ENCODE data around the gene TAS1R3.

Gene TAS1R3

GRCh38 chr1:1371746-1372711 lies 40.9 kb downstream of the TAS1R3 start:
- DNase-seq (ENCODE audit: low read depth): peak; percentile 78

DNA sequence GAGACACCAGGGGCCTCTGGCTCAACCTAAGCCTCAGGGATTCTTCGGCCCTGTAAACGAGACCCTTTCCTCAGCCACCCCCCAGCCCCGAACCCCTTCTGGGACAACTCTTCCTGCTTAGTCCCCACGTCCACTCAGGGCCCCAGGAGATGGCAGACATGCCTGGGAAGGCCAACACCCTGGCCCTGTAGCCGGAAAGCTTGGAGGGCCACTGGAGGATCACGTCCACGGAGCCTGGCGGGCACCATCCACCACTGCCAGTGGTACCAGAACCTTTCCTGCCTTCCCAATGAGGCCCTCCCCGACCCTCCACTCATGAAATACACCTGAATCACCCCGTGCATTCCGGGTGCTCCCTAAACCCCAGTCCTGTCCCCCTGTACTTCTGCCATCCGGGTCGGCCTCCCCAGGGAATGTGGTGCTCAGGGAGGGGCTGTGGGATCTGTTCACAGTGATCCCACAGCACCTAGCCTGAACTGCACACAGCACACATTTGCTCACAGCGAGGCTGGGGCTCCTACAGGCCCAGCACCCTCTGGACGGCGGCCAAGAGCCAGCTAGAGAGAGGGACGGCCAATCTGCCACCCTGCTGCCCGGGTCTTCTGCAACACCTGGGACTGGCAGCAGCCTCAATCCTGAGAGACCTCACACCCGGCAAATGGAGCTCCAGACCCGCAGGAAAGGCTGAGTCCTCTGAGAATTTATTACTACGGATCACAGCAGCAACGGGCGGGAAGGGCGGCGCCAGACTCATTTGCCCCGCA lies 42.2 kb downstream of the TAS1R3 start:
- DNase-seq (ENCODE audit: low read depth): no peak

DNA sequence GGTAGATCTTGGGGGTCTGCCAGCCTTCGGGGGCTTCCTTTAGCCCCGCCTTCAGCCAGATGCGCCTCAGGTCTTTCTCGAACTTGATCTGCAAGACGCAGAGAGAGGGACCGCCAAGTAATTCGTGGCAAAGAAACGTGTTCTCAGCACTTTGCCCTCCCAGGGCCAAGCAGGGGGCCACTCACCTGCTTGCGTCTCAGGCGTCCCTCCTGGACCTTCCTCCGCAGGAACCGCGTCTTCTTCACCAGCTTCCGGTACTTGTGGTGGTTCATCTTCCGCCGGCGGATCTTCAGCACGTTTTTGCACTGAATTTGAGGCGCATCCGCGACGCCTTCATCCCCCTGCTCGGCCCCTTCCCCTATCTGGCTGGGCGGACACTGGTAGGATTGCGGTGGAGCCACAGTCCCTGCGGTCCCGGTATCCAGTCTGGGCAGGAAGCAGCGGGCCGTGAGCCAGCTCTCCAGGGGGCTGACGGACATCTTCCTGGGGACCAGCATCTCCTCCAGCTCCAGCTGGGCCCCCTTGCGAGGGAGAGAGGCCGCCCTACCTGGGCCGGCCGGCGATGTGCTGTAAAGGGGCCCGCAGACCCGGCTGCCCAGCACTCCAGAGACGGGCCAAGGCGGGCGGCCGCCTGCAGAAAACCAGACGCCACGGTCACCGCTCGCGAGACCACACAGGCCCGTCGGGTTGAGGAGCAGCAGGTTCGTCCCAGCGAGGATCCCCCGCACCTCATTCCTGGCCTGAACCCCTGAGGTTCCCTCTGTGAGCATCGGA lies 42.9 kb downstream of the TAS1R3 start:
- DNase-seq (ENCODE audit: low read depth): no peak

DNA sequence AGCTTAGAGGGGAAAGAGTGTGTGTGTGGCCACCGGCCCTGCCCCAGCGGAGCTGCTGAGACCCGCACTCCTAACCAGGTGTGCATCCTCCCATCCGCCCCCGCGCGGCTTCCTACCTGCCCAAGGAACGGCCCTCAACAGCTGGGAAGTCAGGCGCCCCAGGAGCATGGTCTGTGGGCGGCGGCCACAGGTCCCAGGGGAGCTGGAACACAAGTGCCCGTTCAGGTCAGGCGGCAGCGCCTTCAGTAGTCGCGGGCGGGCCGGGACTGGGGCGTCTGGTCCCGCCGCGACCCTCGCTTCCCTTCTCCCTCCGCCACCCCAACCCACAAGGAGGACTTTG lies 43.5 kb downstream of the TAS1R3 start:
- DNase-seq (ENCODE audit: low read depth): no peak

GRCh38 chr1:1374929-1375662 lies 44.0 kb downstream of the TAS1R3 start, which contains the start of gene AURKAIP1:
Gene AURKAIP1 (minus strand): TSS chr1:1375207. CDS start chr1:1374756, 451 bp downstream.
- DNase-seq (ENCODE audit: low read depth): peak; percentile 92

DNA sequence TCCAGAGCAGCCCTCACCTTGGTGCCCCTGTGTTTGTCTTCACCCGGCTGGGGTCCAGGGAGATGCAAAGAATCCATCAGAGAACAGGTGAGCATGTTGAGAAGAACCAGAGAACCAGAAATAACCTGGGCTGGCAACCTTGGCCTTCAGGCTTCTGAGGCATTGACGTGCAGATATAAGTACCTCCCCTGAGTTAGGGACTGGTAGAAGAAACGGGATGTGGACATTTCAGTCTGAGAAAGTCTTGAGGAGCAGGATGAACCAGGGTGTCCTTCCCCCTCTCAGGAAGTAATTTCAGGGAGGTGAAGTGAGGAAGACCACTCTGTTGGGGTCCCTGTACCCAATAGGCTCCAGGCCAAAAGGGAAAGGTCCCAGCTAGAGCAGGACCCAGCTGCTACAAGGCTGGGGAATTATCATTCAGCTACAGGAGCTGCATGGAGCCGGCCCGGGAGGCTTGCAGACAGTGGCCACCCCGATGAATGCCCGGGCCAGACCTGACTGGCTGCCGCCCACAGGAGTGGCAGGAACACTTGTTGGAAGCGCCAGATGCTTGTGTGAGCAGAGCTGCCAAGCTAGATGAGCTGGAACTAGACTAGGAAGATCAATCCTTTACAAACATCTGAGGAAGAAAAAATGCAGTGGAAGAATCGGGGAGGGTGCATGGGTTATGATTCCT lies 45.6 kb downstream of the TAS1R3 start:
- no peak for DNase-seq (ENCODE audit: low read depth)

- DNase-seq (ENCODE audit: low read depth): no peak
Measured at GRCh38 chr1:1377540-1378205, 46.6 kb downstream of the TAS1R3 start.

DNA sequence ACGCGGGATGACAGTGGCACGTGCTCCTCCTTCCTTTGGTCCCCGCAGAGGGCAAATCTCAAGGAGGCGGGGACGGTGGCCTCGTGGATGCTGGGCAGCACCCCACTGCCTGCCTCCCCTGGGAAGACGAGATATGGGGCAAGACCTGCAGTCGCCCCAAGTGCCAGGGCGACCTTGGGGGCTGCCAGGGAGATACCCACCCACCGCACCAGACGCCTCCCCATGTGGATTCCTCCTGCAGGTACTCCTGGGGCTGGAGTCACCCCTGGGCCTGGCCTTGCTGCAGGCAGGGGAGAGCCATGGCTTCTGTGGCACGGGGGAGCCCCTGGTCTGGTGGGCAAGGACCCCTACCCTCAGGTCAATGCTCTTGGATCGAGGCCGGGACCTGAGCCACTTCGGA lies 49.8 kb downstream of the TAS1R3 start:
- no peak for DNase-seq (ENCODE audit: low read depth)

DNA sequence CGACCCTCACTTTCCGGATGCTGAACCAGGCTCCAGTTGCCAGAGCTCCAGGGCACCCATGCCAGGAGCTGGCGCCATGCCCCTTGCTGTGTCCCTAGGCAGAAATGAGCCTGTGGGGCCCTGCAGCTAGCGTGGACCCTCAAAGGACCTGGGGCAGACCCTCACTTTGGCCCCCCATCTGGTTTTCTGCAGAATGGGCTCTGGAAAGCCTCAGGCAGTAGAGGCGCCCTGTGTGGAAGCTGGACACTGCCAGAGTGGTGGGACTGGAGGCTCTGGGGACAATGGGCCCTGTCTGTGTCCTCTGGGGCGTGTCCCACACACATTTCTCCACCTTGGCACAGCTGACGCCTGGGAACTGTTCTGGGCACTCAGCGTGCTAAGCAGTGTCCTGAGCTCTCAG lies 50.2 kb downstream of the TAS1R3 start:
- no peak for DNase-seq (ENCODE audit: low read depth)

Data from activated T-cell treated with anti-CD3 and anti-CD28 coated beads for 48 hours (primary cell).